Effector memory CD4-positive, alpha-beta T cell (primary cell): ENCODE data around the gene NFYA.

Experiments used
- DNase-seq, 3 donors: peaks; one replicate each; pipeline ENCODE4 v3.0.0-alpha.2; 2020
- H3K27ac ChIP-seq: 2 replicates; pipeline ENCODE4 v1.7.0; 2013; ENCODE audit warnings: mild to moderate bottlenecking, low read length, moderate library complexity; ENCODE audit not compliant: insufficient read depth, poor library complexity, severe bottlenecking
- H3K27me3 ChIP-seq: replicated peaks from 2 replicates; pipeline ENCODE4 v1.7.0; 2013; ENCODE audit warnings: mild to moderate bottlenecking, low read length; ENCODE audit not compliant: insufficient read depth, control insufficient read depth, poor library complexity, severe bottlenecking
- H3K36me3 ChIP-seq: 2 replicates; pipeline ENCODE4 v1.7.0; 2013; ENCODE audit warnings: mild to moderate bottlenecking, low read length, moderate library complexity; ENCODE audit not compliant: control insufficient read depth, insufficient read depth
- H3K4me1 ChIP-seq: 2 replicates; pipeline ENCODE4 v1.7.0; 2013; ENCODE audit warnings: low read length, mild to moderate bottlenecking; ENCODE audit not compliant: control insufficient read depth, insufficient read depth, poor library complexity, severe bottlenecking
- H3K4me3 ChIP-seq: 2 replicates; pipeline ENCODE4 v1.7.0; 2013; ENCODE audit warnings: low read length, low read depth, mild to moderate bottlenecking; ENCODE audit not compliant: insufficient read depth, poor library complexity, severe bottlenecking
- H3K9me3 ChIP-seq: 2 replicates; pipeline ENCODE4 v1.7.0; 2013; ENCODE audit warnings: mild to moderate bottlenecking, low read length, moderate library complexity; ENCODE audit not compliant: control insufficient read depth
- total RNA-seq, 3 donors: gene quantifications; one replicate each; lab custom pipeline; 2026; lab: John Stamatoyannopoulos, UW

The NFYA gene
- total RNA-seq = 36.0 to 53.2 (median 51.9) reads per million in 3 donors

DNA sequence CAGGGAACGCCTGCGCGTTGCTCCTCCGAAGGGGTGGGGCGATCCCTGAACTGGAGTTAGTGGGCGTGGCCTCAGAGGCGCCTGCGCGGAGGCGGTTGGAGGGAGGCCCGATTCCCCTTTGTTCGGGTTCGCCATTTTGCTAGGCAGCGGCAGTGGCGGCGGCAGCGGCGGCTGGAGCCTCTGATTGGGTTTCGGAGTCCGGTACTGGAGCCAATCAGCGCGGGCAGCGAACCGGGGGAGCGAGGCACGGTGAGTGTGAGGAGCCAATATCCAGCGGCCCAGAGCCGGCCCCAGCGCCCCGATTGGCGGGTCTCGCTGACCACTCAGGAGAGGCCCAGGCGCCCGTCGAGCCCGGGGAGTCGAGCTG lies at the start of gene NFYA:
TSS of gene NFYA (plus strand) at position 139 of the 367 bp plus-strand sequence. CDS start 6,116 bp downstream, outside the sequence.
- H3K27ac ChIP-seq = peak within 1 kb of the TSS; percentile 94
- DNase-seq = peak in 1 of 3 donors; percentile 100

DNA sequence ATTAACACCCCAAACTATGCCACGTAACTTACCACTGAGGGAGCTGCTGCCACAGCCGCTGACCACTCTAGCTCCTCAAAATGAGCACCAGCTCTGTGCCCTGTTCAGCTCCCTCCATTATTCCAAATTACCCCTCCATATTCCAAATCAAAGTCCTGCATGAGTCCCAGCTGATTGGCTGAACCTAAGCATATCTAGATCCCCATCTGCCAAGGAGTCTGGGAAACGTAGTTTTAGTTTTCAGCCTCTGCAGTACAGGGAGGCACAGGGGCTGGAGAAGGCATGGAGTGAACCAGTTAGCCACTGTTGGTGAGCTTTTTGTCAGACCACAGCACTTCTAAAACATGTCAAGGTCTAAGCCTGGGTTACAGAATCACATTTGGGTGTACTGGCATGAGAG lies 49.7 kb upstream of the NFYA start:
- H3K36me3 ChIP-seq = no peaks in the 10 kb centered on the region
- H3K27me3 ChIP-seq = no peaks in the 10 kb centered on the region
- DNase-seq = no peak
- H3K4me3 ChIP-seq = no peak overlapping the region
- peaks cover 12% of the 10 kb centered on the region for H3K4me1 ChIP-seq
- no peaks in the 10 kb centered on the region for H3K9me3 ChIP-seq
- H3K27ac ChIP-seq = no peak overlapping the region

More for the DNA sequence above, at the start of gene NFYA:
- no peaks in the 10 kb centered on the region for H3K9me3 ChIP-seq
- no peaks in the 10 kb centered on the region for H3K27me3 ChIP-seq
- peak within 1 kb of the TSS; percentile 92 for H3K4me3 ChIP-seq
- H3K36me3 ChIP-seq = peaks cover 20% of the 10 kb centered on the region
- H3K4me1 ChIP-seq = peaks cover 30% of the 10 kb centered on the region

DNA sequence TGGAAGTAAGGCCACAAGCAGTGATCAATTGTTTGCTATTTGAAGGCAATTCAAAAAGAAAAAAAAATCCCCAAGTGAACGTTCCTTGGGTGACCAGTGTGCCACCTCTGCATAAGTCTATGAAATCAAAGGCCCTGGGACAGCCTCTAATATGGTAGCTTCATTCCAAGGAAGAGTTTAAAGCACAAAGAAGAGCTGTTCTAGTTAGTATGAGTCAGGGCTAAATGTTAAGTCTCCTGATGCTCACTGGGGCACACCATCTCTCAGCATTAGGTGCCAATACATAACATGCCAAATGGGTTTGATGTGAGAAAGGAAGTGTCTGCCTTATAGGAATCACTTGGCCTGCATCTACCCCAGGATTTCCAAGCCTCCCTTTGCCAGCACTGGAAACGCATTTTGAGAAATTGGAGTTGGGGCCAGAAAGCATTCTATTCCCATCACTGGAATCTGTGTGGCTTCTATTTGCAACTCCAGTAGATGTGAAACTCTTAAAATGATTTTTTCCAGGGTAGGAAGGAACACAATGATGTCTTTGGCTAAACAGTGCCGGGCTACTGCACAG lies 46.7 kb upstream of the NFYA start:
- peaks cover 18% of the 10 kb centered on the region for H3K4me1 ChIP-seq
- no peaks in the 10 kb centered on the region for H3K27me3 ChIP-seq
- no peaks in the 10 kb centered on the region for H3K36me3 ChIP-seq
- no peak for DNase-seq
- no peak overlapping the region for H3K27ac ChIP-seq
- H3K4me3 ChIP-seq = no peak overlapping the region
- no peaks in the 10 kb centered on the region for H3K9me3 ChIP-seq

DNA sequence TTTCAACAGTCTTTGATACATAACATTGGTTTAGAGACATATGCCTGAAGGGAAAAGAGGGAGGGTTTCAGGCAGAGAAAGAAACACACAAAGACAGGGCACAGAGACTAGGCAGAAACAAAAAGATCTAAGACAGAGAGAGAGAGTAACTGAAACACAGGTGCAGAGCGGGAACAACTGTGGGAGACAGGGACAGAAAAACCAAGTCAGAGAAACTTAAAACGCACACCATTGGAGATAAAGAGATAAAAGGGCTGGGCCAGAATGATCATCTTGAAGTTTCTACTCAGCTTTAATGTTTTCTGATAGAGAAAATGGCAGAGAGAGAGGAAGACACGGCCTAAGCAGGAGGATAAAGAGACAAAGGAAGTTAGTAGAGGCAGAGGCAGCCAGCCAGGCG lies 45.5 kb upstream of the NFYA start:
- no peaks in the 10 kb centered on the region for H3K9me3 ChIP-seq
- H3K27ac ChIP-seq = no peak overlapping the region
- H3K36me3 ChIP-seq = no peaks in the 10 kb centered on the region
- H3K4me1 ChIP-seq = peaks cover 18% of the 10 kb centered on the region
- DNase-seq = no peak
- peak overlapping the region; percentile 68 for H3K4me3 ChIP-seq
- H3K27me3 ChIP-seq = no peaks in the 10 kb centered on the region

DNA sequence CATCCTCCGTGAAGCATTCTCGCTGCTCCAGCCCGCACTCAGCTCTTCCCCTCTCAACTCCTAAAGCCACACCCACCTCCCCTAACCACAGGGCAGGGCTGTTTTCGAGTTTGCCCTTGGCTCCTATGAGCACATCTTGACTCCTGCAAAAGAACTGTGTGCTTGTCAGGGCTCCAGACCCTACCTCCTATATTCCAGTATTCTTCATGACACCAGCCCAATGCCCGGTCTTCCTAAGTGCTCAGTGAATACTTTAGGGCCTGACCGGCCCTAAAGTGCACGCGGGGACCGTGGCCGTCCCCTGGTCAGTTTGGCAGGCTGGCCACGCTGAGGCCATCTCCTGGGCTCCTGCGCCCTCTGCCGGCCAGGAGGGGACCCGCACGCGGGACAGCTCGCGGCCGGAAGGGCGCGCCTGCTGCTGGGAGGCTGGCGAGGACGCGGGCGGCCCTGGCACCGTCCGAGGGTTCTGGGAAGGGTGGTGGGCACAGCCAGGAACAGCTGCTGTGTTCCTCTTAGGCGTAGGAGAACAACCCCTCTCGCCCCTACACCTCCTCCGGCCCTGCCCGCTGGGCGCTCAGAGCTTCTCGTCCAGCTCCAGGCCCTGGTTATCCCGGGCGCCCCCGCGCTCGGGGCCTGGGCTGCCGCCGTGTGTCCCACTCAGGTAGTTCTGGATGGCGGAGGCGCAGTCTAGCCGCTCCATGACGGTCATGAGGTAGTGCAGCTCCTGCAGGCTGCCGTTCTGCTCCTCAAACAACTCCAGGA lies 44.8 kb upstream of the NFYA start:
- H3K9me3 ChIP-seq = no peaks in the 10 kb centered on the region
- H3K27ac ChIP-seq = no peak overlapping the region
- DNase-seq = peak; percentile 38 to 59 (median 41)
- no peaks in the 10 kb centered on the region for H3K36me3 ChIP-seq
- H3K4me3 ChIP-seq = peak overlapping the region; percentile 68
- H3K27me3 ChIP-seq = no peaks in the 10 kb centered on the region
- peaks cover 18% of the 10 kb centered on the region for H3K4me1 ChIP-seq

DNA sequence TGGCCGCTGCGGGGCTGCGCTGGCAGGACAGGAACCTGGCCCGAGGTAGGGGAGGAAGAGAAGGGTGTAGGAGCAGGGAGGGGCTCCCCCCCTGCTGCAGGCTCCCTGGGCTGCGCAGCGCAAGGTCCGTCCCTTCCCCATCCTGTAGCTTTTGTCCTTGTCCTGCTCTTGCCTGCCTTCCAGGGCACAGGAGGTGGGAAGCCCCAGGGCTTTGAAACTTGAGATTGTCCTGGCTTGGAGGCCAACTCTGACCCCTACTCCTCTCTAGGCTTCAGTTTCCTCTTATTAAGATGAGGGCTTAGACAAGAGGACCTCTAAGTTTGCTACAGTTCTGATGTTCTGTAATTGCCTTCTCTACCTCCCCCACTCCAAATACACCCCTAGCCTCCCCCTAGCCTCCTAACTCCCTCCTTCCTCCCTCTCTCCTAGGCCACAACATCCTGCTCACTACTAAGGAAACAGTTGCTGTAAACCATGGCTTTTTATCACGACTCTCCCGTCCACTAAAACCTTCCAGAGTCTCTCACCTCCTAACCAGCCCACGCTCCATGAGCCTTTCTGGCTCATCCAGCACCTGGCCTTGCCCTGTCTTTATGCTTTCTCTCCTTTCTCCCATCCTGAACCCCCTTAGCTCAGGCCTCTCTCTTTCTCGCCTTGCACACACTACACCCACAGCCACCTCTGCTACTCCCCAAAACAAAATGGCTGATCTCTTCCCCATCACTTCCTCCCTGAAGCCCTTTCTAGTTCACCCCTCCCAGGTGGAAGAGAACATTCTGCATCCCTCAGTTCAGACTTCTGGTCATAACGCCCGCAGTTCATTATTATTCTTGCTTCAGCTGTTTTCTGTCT lies 44.0 kb upstream of the NFYA start:
- Histone ChIP-seq H3K36me3 (no peaks in the 10 kb centered on the region), H3K27ac (no peak overlapping the region), H3K27me3 (no peaks in the 10 kb centered on the region), H3K4me1 (peaks cover 18% of the 10 kb centered on the region), H3K9me3 (no peaks in the 10 kb centered on the region), H3K4me3 (peak overlapping the region; percentile 68)
- no peak for DNase-seq

DNA sequence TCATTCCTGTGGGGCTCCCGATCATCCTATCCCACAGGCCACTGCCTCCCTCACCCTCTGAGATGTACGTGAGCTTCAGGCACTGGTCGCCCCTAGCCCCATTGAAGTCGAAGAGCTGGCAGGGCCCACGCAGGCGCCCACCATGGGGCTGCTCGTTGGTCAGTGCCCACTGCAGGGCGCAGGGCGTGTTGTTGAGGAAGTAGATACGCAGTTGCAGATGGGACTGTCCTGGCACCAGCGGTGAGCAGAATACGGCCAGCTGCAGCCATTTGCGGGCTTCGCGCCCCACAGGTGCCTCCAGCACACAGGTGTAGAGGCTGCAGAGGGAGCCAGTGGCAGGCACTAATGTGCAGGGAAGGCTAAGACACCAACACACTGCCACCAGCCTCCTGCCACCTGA lies 39.9 kb upstream of the NFYA start:
- H3K27me3 ChIP-seq = no peaks in the 10 kb centered on the region
- H3K4me1 ChIP-seq = peaks cover 9% of the 10 kb centered on the region
- no peaks in the 10 kb centered on the region for H3K9me3 ChIP-seq

DNA sequence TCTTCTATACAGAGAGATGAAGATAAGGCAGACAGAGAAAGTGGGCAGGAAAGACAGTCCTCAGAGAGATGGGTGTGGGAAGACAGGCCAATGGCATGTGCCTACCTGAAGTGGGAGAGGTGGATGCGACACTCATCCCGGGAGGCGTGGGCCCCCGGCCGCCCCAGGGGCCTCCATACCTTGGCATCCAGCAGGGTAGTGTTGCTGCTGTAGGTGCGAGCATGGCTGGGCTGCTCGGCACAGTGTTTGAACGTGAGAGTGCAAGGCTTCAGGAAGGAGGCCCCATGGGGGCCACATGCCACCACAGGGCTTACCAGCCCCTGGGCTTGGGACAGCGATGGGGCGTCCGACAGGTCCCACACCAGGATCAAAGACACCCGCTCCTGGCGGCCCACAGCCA lies 39.0 kb upstream of the NFYA start:
- no peaks in the 10 kb centered on the region for H3K9me3 ChIP-seq
- H3K36me3 ChIP-seq = no peaks in the 10 kb centered on the region
- peaks cover under 1% of the 10 kb centered on the region for H3K4me1 ChIP-seq
- no peaks in the 10 kb centered on the region for H3K27me3 ChIP-seq
- no peak overlapping the region for H3K27ac ChIP-seq
- no peak overlapping the region for H3K4me3 ChIP-seq
- DNase-seq = no peak

More for the DNA sequence above, 39.9 kb upstream of the NFYA start:
- Histone ChIP-seq H3K4me3 (no peak overlapping the region), H3K27ac (no peak overlapping the region), H3K36me3 (no peaks in the 10 kb centered on the region)
- no peak for DNase-seq

DNA sequence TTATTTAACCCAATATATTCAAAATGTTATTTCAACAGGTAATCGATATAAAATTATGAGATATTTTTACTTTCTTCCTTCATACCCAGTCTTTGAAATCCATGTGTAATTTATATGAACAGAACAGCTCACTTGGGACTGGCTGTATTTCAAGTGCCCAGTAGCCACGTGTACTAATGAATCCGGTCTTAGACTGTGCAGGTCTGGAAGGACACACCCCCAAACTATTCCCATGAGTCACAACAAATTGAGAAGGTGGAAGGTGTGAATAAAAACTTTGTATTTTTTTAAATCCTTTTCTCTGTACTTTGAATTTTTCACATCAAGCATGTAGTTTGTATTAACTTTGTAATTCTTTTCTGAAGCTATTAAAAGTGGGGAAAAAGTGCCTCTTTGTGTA lies 36.6 kb upstream of the NFYA start:
- no peak overlapping the region for H3K27ac ChIP-seq
- no peaks in the 10 kb centered on the region for H3K36me3 ChIP-seq
- H3K4me3 ChIP-seq = no peak overlapping the region
- H3K9me3 ChIP-seq = no peaks in the 10 kb centered on the region
- H3K4me1 ChIP-seq = no peaks in the 10 kb centered on the region
- H3K27me3 ChIP-seq = no peaks in the 10 kb centered on the region
- DNase-seq = no peak

DNA sequence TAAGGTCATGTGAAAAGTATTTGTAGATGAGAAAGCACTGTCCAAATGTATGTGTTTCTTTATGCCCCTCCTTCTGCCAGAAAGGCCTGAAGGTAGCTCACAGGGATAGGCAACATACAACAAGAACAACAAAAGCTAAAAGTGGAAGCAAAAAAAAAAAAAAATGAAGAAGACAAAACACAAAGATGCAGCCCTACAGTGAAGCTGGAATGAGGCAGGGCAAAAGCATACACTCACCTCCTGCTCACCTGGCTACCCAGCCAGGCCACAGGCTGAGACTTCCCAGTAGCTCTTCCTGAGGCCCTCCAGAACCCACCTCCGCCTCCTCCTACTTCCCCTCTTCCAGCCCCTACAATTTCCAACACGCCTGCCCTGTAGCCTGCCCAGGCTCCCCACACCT lies 36.2 kb upstream of the NFYA start:
- H3K27me3 ChIP-seq = no peaks in the 10 kb centered on the region
- no peak for DNase-seq
- no peak overlapping the region for H3K4me3 ChIP-seq
- no peaks in the 10 kb centered on the region for H3K4me1 ChIP-seq
- no peaks in the 10 kb centered on the region for H3K9me3 ChIP-seq
- H3K27ac ChIP-seq = no peak overlapping the region
- no peaks in the 10 kb centered on the region for H3K36me3 ChIP-seq
